Hepatocyte (in vitro differentiated cells): ENCODE data around the gene PREX1. TPM values are rescaled to one million over a fixed set of nuclear protein-coding genes. Genes with fewer than 3 reads are reported as not detected.

Experiments used
- DNase-seq: peaks from one replicate; pipeline ENCODE4 v3.0.0-alpha.2; 2016; ENCODE audit warnings: low spot score
- H2AFZ ChIP-seq: fragments of 200-600 bp; sonication (generic); 2 replicates; pipeline ENCODE4 v1.6.0; 2016; ENCODE audit warnings: antibody characterized with exemption, mild to moderate bottlenecking
- H3K27ac ChIP-seq: fragments of 200-600 bp; sonication (generic); 2 replicates; pipeline ENCODE4 v1.5.1; 2016; ENCODE audit warnings: mild to moderate bottlenecking
- H3K27me3 ChIP-seq: fragments of 200-600 bp; sonication (generic); 2 replicates; pipeline ENCODE4 v1.6.1; 2016
- H3K36me3 ChIP-seq: fragments of 200-600 bp; sonication (generic); replicated peaks from 2 replicates; pipeline ENCODE4 v1.5.1; 2016; ENCODE audit warnings: low read depth; ENCODE audit not compliant: insufficient read depth
- H3K4me1 ChIP-seq: fragments of 200-600 bp; sonication (generic); 2 replicates; pipeline ENCODE4 v1.5.1; 2016; ENCODE audit warnings: mild to moderate bottlenecking, moderate library complexity; ENCODE audit not compliant: insufficient read depth
- H3K4me2 ChIP-seq: fragments of 200-600 bp; sonication (generic); 2 replicates; pipeline ENCODE4 v1.6.0; 2016
- H3K4me3 ChIP-seq: fragments of 200-600 bp; sonication (generic); 2 replicates; pipeline ENCODE4 v1.5.1; 2016; ENCODE audit warnings: mild to moderate bottlenecking
- H3K79me2 ChIP-seq: fragments of 200-600 bp; sonication (generic); 2 replicates; pipeline ENCODE4 v1.6.0; 2017; ENCODE audit warnings: mild to moderate bottlenecking
- H3K9me2 ChIP-seq: fragments of 200-600 bp; sonication (generic); replicated peaks from 2 replicates; pipeline ENCODE4 v1.6.0; 2017; ENCODE audit warnings: mild to moderate bottlenecking; ENCODE audit not compliant: insufficient read depth
- H3K9me3 ChIP-seq: fragments of 200-600 bp; sonication (generic); 2 replicates; pipeline ENCODE4 v1.5.1; 2016; ENCODE audit warnings: low read depth, mild to moderate bottlenecking
- H4K20me1 ChIP-seq: fragments of 200-600 bp; sonication (generic); 2 replicates; pipeline ENCODE4 v1.6.0; 2016; ENCODE audit warnings: mild to moderate bottlenecking; ENCODE audit not compliant: insufficient read depth, poor library complexity, severe bottlenecking
- EZH2 ChIP-seq: fragments of 200-600 bp; sonication (generic); IDR thresholded peaks from 2 replicates; pipeline ENCODE4 v1.6.1; 2016; ENCODE audit warnings: antibody characterized with exemption, mild to moderate bottlenecking, borderline replicate concordance
- EZH2phosphoT487 ChIP-seq: fragments of 200-600 bp; sonication (generic); IDR thresholded peaks from one replicate; pipeline ENCODE4 v1.6.1; 2018; ENCODE audit warnings: antibody characterized with exemption, mild to moderate bottlenecking, low read depth, moderate library complexity; ENCODE audit not compliant: unreplicated experiment, severe bottlenecking
- WGBS: methylation state at CpG from one replicate; pipeline ENCODE4 v1.1.6; 2016; ENCODE audit warnings: low lambda C conversion rate; ENCODE audit errors: missing lambda C conversion rate; 5-methylcytosine and 5-hydroxymethylcytosine counted together
- polyA plus RNA-seq: library from polyadenylated mRNA; unstranded; fragments of >200 nt; fragmentation: Nextera tagmentation; extraction: Ambion mirVana; gene quantifications from 2 replicates; pipeline ENCODE4 v1.2.1, GENCODE V29; 2016
- total RNA-seq: library from RNA; depleted of rRNA; stranded (reverse); fragments of >200 nt; gene quantifications from 2 replicates; pipeline ENCODE4 v1.2.3, GENCODE V29; 2014
- TF ChIP-seq, protein P1 (sequence below): fragments of 200-600 bp; sonication (generic); IDR thresholded peaks from 2 replicates; pipeline ENCODE4 v1.5.1; 2016; ENCODE audit warnings: antibody characterized with exemption, mild to moderate bottlenecking; ENCODE audit not compliant: poor library complexity

The PREX1 gene
- total and polyA plus RNA-seq, 2 experiments from 2014 or later = 1.8 to 2.9 TPM

DNA sequence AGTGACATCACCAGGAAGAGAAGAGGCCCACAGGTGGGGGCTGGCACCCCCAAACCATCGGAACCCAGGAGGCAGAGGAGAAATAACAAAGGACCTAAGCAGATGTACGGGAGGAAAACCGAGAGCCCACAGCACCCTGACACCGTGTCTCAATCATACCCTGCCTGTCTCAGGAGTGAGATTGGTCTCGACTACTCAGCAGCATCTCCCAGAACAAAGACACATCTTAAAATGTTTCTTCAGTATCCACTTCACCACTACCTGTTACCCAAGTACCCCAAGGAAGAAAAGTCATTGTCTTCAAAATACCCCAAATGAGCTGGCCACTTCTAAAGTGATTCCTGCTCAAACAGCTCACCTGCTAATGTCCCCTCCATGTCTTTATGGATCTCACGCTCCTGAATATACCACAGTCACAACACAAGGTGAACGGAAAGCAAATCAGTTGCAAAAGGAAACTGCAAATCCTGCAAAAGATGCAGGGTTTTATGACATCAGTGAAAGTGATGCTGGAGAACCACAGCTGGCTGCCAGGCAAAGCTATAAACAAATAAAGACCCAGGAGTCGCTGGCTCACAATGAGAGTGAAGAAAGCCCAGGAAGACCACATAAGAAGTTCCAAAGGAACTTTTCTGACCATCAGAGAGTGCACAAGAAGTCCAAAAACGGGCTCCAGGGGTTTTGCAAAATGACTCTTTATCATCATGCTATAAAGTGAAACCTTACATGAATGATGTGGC lies 44.1 kb downstream of the PREX1 start:
- WGBS = 79% methylated on average over 9 of the region's 9 CpGs
- Histone ChIP-seq H3K9me2 (no peaks in the 10 kb centered on the region), H3K79me2 (no peaks in the 10 kb centered on the region), H3K27ac (no peak overlapping the region), H3K27me3 (no peaks in the 10 kb centered on the region), H3K36me3 (no peaks in the 10 kb centered on the region), H2AFZ (no peak overlapping the region), H3K4me1 (no peaks in the 10 kb centered on the region), H4K20me1 (no peaks in the 10 kb centered on the region), H3K4me3 (no peak overlapping the region), H3K4me2 (no peak overlapping the region), H3K9me3 (peaks cover 4% of the 10 kb centered on the region)
- no peak for DNase-seq
- TF ChIP-seq EZH2 (no peak), EZH2phosphoT487 (no peak)
- TF ChIP-seq, protein P1, sequence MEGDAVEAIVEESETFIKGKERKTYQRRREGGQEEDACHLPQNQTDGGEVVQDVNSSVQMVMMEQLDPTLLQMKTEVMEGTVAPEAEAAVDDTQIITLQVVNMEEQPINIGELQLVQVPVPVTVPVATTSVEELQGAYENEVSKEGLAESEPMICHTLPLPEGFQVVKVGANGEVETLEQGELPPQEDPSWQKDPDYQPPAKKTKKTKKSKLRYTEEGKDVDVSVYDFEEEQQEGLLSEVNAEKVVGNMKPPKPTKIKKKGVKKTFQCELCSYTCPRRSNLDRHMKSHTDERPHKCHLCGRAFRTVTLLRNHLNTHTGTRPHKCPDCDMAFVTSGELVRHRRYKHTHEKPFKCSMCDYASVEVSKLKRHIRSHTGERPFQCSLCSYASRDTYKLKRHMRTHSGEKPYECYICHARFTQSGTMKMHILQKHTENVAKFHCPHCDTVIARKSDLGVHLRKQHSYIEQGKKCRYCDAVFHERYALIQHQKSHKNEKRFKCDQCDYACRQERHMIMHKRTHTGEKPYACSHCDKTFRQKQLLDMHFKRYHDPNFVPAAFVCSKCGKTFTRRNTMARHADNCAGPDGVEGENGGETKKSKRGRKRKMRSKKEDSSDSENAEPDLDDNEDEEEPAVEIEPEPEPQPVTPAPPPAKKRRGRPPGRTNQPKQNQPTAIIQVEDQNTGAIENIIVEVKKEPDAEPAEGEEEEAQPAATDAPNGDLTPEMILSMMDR = no peak

DNA sequence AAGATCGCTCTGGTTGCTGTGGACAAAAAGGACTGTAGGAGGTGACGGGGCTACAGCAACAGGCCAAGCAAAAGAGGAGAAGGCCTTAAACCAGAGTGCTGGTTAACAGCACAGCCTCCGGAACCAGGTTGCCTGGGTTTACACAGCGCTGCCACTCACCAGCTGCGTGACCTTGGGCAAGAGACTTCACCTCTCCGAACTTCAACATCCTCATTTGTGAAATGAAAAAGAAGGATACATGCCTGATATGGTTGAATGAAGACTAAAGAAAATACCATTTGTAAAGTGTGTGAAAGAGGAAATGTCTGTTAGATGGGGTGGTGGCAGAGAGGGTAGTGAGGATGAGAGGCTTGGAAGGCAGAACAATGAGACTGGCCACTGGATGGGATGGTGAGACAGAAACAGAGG lies 44.9 kb downstream of the PREX1 start:
- Histone ChIP-seq H3K4me3 (no peak overlapping the region), H3K9me3 (peaks cover 4% of the 10 kb centered on the region), H2AFZ (no peak overlapping the region), H3K36me3 (no peaks in the 10 kb centered on the region), H3K79me2 (no peaks in the 10 kb centered on the region), H3K4me2 (no peak overlapping the region), H3K27ac (no peak overlapping the region), H3K4me1 (no peaks in the 10 kb centered on the region), H3K27me3 (no peaks in the 10 kb centered on the region), H3K9me2 (no peaks in the 10 kb centered on the region), H4K20me1 (no peaks in the 10 kb centered on the region)
- WGBS = 92% methylated on average over 6 of the region's 6 CpGs
- TF ChIP-seq EZH2phosphoT487 = no peak
- no peak for TF ChIP-seq EZH2
- TF ChIP-seq, protein P1 = no peak
- no peak for DNase-seq

DNA sequence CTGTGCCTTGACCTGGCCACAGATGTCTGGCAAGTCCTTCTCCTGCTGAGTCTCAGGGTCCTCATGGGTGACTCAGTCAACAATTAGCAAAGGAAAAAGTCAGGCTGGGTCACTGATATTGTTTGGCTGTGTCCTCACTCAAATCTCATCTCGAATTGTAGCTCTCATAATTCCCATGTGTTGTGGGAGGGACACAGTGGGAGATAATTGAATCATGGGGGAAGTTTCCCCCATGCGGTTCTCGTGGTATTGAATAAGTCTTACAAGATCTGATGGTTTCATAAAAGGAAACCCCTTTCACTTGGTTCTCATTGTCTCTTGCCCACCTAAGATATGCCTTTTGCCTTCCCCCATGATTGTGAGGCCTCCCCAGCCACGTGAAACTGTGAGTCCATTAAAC lies 45.7 kb downstream of the PREX1 start:
- Histone ChIP-seq H3K79me2 (no peaks in the 10 kb centered on the region), H3K9me2 (no peaks in the 10 kb centered on the region), H4K20me1 (no peaks in the 10 kb centered on the region), H3K27ac (no peak overlapping the region), H3K27me3 (no peaks in the 10 kb centered on the region), H3K9me3 (peaks cover 4% of the 10 kb centered on the region), H2AFZ (no peak overlapping the region), H3K4me2 (no peak overlapping the region), H3K4me1 (no peaks in the 10 kb centered on the region), H3K4me3 (no peak overlapping the region), H3K36me3 (no peaks in the 10 kb centered on the region)
- 63% methylated on average over 4 of the region's 4 CpGs for WGBS
- DNase-seq = no peak
- TF ChIP-seq EZH2phosphoT487 (no peak), EZH2 (no peak)
- TF ChIP-seq, protein P1 = no peak
